HAP-1 (cell line): ENCODE data around the gene SPATA6.
"Not testable (repeated sequence)": the region's sequence is repeated elsewhere in the genome, so short reads cannot be mapped to it uniquely, and the experiment has no call there.

ENCODE experiments used
- DNase-seq, 2 experiments: peaks; one replicate each; pipeline ENCODE4 v3.0.0-alpha.2; 2016 to 2020; ENCODE audit warnings: low spot score in 2 of 2
- H3K27me3 ChIP-seq: fragments of 250-450 bp; sonication (Bioruptor Pico); 2 replicates; pipeline ENCODE4 v1.5.1; 2020; ENCODE audit warnings: low read depth, mild to moderate bottlenecking, moderate library complexity
- H3K36me3 ChIP-seq: fragments of 250-450 bp; sonication (Bioruptor Pico); replicated peaks from 2 replicates; pipeline ENCODE4 v1.5.1; 2020; ENCODE audit warnings: mild to moderate bottlenecking
- H3K4me1 ChIP-seq: fragments of 250-450 bp; sonication (Bioruptor Pico); 2 replicates; pipeline ENCODE4 v1.5.1; 2020; ENCODE audit warnings: mild to moderate bottlenecking
- H3K4me3 ChIP-seq: fragments of 250-450 bp; sonication (Bioruptor Pico); 2 replicates; pipeline ENCODE4 v1.5.1; 2020; ENCODE audit warnings: mild to moderate bottlenecking, moderate library complexity
- H3K9me3 ChIP-seq: fragments of 250-450 bp; sonication (Bioruptor Pico); 2 replicates; pipeline ENCODE4 v1.5.1; 2020; ENCODE audit warnings: mild to moderate bottlenecking, moderate library complexity
- in situ Hi-C: fragments of 300-500 bp; cut with MboI; formaldehyde crosslinking; loops from 3 replicates; pipeline ENCODE4 v1.14.3; 2020; ENCODE audit warnings: low sequenced_read_pairs, inconsistent platforms, mixed read lengths

SPATA6 gene

DNA sequence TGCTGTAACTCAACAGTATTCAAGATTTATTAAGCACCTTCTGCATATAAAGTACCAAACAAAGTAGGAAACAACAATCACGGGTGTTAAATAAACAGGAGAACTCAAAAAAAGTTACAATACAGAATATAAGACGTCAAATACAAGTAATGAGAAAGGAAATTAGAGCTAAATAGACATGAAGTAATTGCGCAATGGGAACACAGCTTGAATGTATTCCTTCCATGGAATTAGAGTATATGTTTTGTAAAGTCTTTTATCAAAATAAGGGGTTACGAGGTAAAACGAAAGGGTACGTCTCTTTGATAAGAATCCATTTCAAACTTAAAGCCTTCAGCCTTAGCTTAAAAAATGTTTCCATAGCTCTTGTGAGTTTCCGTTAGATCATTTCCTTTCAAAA, 109.1 kb downstream of the SPATA6 start:
- no peaks in the 10 kb centered on the region for H3K36me3 ChIP-seq
- no peaks in the 10 kb centered on the region for H3K27me3 ChIP-seq
- no peak overlapping the region for H3K4me3 ChIP-seq
- in situ Hi-C loops: no loop called here
- DNase-seq: no peak
- no peaks in the 10 kb centered on the region for H3K9me3 ChIP-seq
- no peaks in the 10 kb centered on the region for H3K4me1 ChIP-seq

- H3K9me3 ChIP-seq: no peaks in the 10 kb centered on the region
- H3K4me3 ChIP-seq: no peak overlapping the region
- H3K27me3 ChIP-seq: no peaks in the 10 kb centered on the region
- no peak for DNase-seq
- in situ Hi-C loops: no loop called here
- no peaks in the 10 kb centered on the region for H3K36me3 ChIP-seq
- H3K4me1 ChIP-seq: no peaks in the 10 kb centered on the region
Observed at GRCh38 chr1:48356901-48357300, 115.1 kb downstream of the SPATA6 start.

- Histone ChIP-seq H3K4me1 (no peaks in the 10 kb centered on the region), H3K36me3 (no peaks in the 10 kb centered on the region), H3K9me3 (no peaks in the 10 kb centered on the region), H3K4me3 (no peak overlapping the region), H3K27me3 (no peaks in the 10 kb centered on the region)
- no peak for DNase-seq
- in situ Hi-C loops: no loop called here
Observed at GRCh38 chr1:48344373-48344772, 127.6 kb downstream of the SPATA6 start.

DNA sequence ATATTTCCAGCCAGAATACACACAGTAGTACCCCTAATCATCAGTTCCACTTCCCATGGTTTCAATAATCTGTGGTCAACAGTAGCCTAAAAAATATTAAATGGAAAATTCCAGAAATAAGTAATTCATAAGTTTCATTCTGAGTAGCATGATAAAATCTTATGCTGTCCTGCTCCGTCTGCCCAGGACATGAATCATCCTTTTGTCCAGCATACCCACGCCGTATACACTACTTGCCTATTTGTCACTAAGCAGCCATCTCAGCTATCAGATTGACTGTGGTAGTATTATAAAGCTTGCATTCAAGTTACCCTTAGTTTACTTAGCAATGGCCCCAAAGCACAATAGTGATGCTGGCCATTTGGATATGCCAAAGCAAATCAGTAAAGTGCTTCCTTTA, 130.8 kb downstream of the SPATA6 start:
- DNase-seq: no peak
- no peaks in the 10 kb centered on the region for H3K36me3 ChIP-seq
- in situ Hi-C loops: no loop called here

DNA sequence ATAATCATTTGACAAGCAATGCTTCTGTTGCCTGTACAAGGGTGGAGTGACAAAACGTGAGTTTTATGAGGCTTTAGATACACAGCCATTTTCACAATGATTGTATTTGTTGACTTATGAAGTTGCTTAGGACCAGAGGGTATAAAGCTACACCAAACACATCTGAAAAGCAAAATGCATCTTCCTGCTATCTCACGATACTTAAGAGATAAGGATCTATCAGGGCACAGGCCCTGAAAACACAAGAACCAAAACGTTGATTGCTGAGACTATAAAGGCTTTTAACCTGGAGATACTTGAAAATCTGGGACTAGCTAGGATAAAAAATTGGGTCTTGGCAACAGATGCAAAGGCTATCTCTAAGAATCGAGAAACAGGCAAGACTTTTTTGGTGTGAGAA, 133.7 kb downstream of the SPATA6 start:
- H3K36me3 ChIP-seq: no peaks in the 10 kb centered on the region
- in situ Hi-C loops: no loop called here
- no peak for DNase-seq
- no peaks in the 10 kb centered on the region for H3K4me1 ChIP-seq
- no peak overlapping the region for H3K4me3 ChIP-seq
- no peaks in the 10 kb centered on the region for H3K9me3 ChIP-seq
- H3K27me3 ChIP-seq: no peaks in the 10 kb centered on the region

More for the DNA sequence above, 130.8 kb downstream of the SPATA6 start:
- Histone ChIP-seq H3K9me3 (no peaks in the 10 kb centered on the region), H3K4me3 (no peak overlapping the region), H3K4me1 (no peaks in the 10 kb centered on the region), H3K27me3 (no peaks in the 10 kb centered on the region)

DNA sequence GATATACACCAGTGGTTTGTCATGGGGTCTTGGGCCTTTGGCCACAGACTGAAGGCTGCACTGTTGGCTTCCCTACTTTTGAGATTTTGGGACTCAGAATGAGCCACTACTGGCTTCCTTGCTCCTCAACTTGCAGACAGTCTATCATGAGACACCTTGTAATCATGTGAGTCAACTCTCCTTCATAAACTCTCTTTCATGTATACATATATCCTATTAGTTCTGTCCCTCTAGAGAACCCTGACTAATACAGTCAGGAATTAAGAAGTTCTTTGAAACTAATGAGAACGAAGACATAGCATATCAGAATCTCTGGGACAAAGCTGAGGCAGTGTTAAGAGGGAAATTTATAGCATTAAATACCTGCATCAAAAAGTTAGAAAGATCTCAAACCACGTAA, 138.7 kb downstream of the SPATA6 start:
- H3K4me1 ChIP-seq: no peaks in the 10 kb centered on the region
- no peak overlapping the region for H3K4me3 ChIP-seq
- H3K9me3 ChIP-seq: no peaks in the 10 kb centered on the region
- no peaks in the 10 kb centered on the region for H3K36me3 ChIP-seq
- no peaks in the 10 kb centered on the region for H3K27me3 ChIP-seq
- in situ Hi-C loops: no loop called here
- no peak for DNase-seq

- H3K27me3 ChIP-seq: no peaks in the 10 kb centered on the region
- no peaks in the 10 kb centered on the region for H3K9me3 ChIP-seq
- no peaks in the 10 kb centered on the region for H3K36me3 ChIP-seq
- in situ Hi-C loops: no loop called here
- DNase-seq: no peak
- no peak overlapping the region for H3K4me3 ChIP-seq
- no peaks in the 10 kb centered on the region for H3K4me1 ChIP-seq
Observed at GRCh38 chr1:48332115-48332514, 139.9 kb downstream of the SPATA6 start.

DNA sequence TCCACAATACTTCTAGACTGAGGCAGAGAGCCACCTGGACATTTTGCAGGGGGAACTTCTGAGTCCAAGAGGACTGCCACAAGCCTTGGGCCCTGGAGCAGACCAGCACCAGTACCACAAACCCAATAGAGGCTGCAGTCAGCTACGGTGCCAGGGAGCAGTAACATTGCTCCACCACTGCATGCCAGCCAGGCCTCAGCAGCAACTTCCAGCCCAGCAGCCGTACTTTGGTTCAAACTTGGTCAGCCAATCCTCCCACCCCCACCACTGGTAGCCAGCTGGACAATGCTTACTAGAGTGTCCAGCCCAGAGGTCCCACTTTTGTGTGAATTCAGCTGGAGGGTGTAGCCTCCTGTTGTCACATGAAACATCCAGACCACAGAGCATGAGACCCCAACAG, 142.1 kb downstream of the SPATA6 start:
- Histone ChIP-seq H3K4me3 (no peak overlapping the region), H3K36me3 (no peaks in the 10 kb centered on the region), H3K27me3 (no peaks in the 10 kb centered on the region), H3K4me1 (no peaks in the 10 kb centered on the region), H3K9me3 (no peaks in the 10 kb centered on the region)
- in situ Hi-C loops: no loop called here
- DNase-seq: no peak

- Histone ChIP-seq H3K4me3 (no peak overlapping the region), H3K36me3 (no peaks in the 10 kb centered on the region), H3K4me1 (no peaks in the 10 kb centered on the region), H3K9me3 (no peaks in the 10 kb centered on the region), H3K27me3 (no peaks in the 10 kb centered on the region)
- DNase-seq: no peak
- in situ Hi-C loops: no loop called here
Observed at GRCh38 chr1:48329486-48329885, 142.5 kb downstream of the SPATA6 start.

DNA sequence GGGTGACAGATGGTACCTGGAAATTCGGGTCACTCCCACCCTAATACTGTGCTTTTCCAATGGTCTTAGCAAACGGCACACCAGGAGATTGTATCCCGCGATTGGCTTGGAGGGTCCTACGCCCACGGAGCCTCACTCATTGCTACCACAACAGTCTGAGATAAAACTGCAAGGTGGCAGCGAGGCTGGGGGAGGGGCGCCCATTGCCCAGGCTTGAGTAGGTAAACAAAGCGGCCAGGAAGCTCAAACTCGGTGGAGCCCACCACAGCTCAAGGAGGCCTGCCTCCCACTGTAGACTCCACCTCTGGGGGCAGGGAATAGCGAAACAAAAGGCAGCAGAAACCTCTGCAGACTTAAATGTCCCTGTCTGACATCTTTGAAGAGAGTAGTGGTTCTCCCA, 160.2 kb downstream of the SPATA6 start:
- in situ Hi-C loops: not testable (repeated sequence)

GRCh38 chr1:48309564-48310082, 162.4 kb downstream of the SPATA6 start:
- peak in 1 of 2 experiments; percentile 3 for DNase-seq
- H3K4me1 ChIP-seq: no peaks in the 10 kb centered on the region
- in situ Hi-C loops: no loop called here
- no peaks in the 10 kb centered on the region for H3K27me3 ChIP-seq
- no peaks in the 10 kb centered on the region for H3K9me3 ChIP-seq
- no peaks in the 10 kb centered on the region for H3K36me3 ChIP-seq
- H3K4me3 ChIP-seq: no peak overlapping the region

More for the DNA sequence above, 160.2 kb downstream of the SPATA6 start:
- not testable (repeated sequence) for H3K27me3 ChIP-seq, H3K4me3 ChIP-seq, H3K36me3 ChIP-seq, DNase-seq, H3K9me3 ChIP-seq, H3K4me1 ChIP-seq

DNA sequence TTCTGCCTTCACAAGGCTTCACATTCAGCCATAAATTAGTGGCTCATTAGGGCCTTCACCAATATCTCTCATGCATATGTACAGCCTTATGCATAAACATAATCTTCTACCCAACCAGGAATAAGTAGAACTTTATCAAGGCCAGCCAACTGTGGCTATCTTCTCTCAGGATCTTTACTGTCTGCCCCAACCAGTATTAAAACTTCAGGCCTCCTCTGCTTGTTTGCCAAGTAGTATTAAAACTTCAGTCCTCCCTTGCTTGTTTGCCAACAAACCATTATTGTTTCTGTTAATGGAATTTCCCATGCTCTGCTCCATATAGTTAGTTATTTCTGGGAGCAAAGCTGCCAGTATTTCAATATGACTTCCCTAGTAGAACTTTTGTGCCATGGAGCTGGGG, 169.4 kb downstream of the SPATA6 start:
- in situ Hi-C loops: no loop called here

GRCh38 chr1:48294656-48295055, 177.3 kb downstream of the SPATA6 start:
- Histone ChIP-seq H3K27me3 (no peaks in the 10 kb centered on the region), H3K4me1 (no peaks in the 10 kb centered on the region), H3K36me3 (no peaks in the 10 kb centered on the region), H3K4me3 (no peak overlapping the region), H3K9me3 (no peaks in the 10 kb centered on the region)
- no peak for DNase-seq
- in situ Hi-C loops: no loop called here

More for the DNA sequence above, 169.4 kb downstream of the SPATA6 start:
- H3K27me3 ChIP-seq: no peaks in the 10 kb centered on the region
- no peaks in the 10 kb centered on the region for H3K36me3 ChIP-seq
- H3K4me1 ChIP-seq: no peaks in the 10 kb centered on the region
- no peak overlapping the region for H3K4me3 ChIP-seq
- no peaks in the 10 kb centered on the region for H3K9me3 ChIP-seq
- DNase-seq: no peak

DNA sequence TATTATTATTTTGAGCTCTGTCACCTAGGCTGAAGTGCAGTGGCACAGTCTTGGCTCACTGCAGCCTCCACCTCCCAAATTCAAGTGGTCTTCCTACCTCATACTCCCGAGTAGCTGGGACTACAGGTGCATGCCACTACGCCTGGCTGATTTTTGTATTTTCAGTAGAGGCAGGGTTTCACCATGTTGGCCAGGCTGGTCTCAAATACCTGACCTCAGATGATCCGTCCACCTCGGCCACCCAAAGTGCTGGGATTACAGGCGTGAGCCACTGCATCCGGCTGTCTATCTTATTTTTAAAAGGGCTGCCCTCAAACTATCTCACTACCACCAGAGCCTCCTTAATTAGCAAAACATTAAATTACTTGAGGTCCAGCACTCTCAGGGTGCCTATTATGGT, 177.9 kb downstream of the SPATA6 start:
- H3K4me1 ChIP-seq, H3K4me3 ChIP-seq, H3K27me3 ChIP-seq, DNase-seq, H3K9me3 ChIP-seq, H3K36me3 ChIP-seq, in situ Hi-C loops: not testable (repeated sequence)

- Histone ChIP-seq H3K27me3 (no peaks in the 10 kb centered on the region), H3K4me3 (no peak overlapping the region), H3K4me1 (no peaks in the 10 kb centered on the region), H3K36me3 (no peaks in the 10 kb centered on the region), H3K9me3 (no peaks in the 10 kb centered on the region)
- in situ Hi-C loops: no loop called here
- DNase-seq: no peak
Observed at GRCh38 chr1:48292706-48293105, 179.3 kb downstream of the SPATA6 start.
